Measurements from ENCODE around the gene UGDH. TPM values are rescaled to one million over a fixed set of nuclear protein-coding genes. Genes with fewer than 3 reads are reported as not detected.

Gene UGDH
- total and polyA plus RNA-seq, 2 of the 13 experiments (the other 11 are each of a cell fraction or from before 2014, with no cell fraction given): 99.0 to 384 TPM

- 61% methylated on average over 6 of the region's 6 CpGs for WGBS (ENCODE audit: low lambda C conversion rate)
- BruUV-seq (replicated peaks): no TSS peak
- in situ Hi-C loops (cut with HindIII; ENCODE audit: extremely low pct_ligation_motif_present, low pct_unique_long_range_greater_than_20kb): no loop called here
Measured at GRCh38 chr4:39484582-39485272, 42.5 kb downstream of the UGDH start.

More at GRCh38 chr4:39484582-39485272, 42.5 kb downstream of the UGDH start:
- H3K27me3 ChIP-seq (ENCODE audit: control insufficient read depth in 1 of 2, insufficient read depth in 2 of 2, low read length in 2 of 2): no peaks in the 10 kb centered on the region
- H2AFZ ChIP-seq (ENCODE audit: low read length): no peak overlapping the region
- FAIRE-seq (no peak), DNase-seq (ENCODE audit: low spot score) (no peak), ATAC-seq (no peak)
- no peak overlapping the region for H3K4me3 ChIP-seq (replicated peaks in 1 of 3; ENCODE audit: insufficient read depth in 1 of 3, low read depth in 2 of 3, low read length in 3 of 3)
- no peaks in the 10 kb centered on the region for H3K36me3 ChIP-seq (replicated peaks in 1 of 2; ENCODE audit: control insufficient read depth in 1 of 2, insufficient read depth in 2 of 2, low read length in 2 of 2)
- no peak overlapping the region for H3K4me2 ChIP-seq (ENCODE audit: low read depth, low read length)
- H3K79me2 ChIP-seq (ENCODE audit: insufficient read depth, low read length): no peaks in the 10 kb centered on the region
- intact Hi-C loops (cut with micrococcal nuclease; ENCODE audit: unreplicated experiment): no loop called here
- no peaks in the 10 kb centered on the region for H3K9me3 ChIP-seq (ENCODE audit: low read length)
- no peak overlapping the region for H3K27ac ChIP-seq (ENCODE audit: extremely low read length, insufficient read depth, low read length)
- H3K9ac ChIP-seq (ENCODE audit: insufficient read depth, low read depth, low read length): no peak overlapping the region
- no peaks in the 10 kb centered on the region for H4K20me1 ChIP-seq (ENCODE audit: insufficient read depth, low read length)
- ChIA-PET POLR2A (no interaction called here), CTCF (ENCODE audit: low intra/inter-chr PET ratio, low total read pairs) (no interaction called here)
- TF ChIP-seq ZNF275 (CRISPR knock-in tag; IDR thresholded peaks at IDR 0.05; ENCODE audit: borderline replicate concordance): no peak
- TF ChIP-seq RNF2 (conservative IDR thresholded peaks at IDR 0.05; ENCODE audit: low read depth): no peak
- no peak for TF ChIP-seq EHMT2 (IDR thresholded peaks at IDR 0.05; ENCODE audit: borderline replicate concordance, low read depth, low read length)
- TF ChIP-seq ZKSCAN8 (CRISPR knock-in tag; IDR thresholded peaks at IDR 0.05; ENCODE audit: borderline replicate concordance): no peak
- no peak for TF ChIP-seq RBM39 (IDR thresholded peaks at IDR 0.05; ENCODE audit: low read depth, low read length, poor library complexity, severe bottlenecking)
- TF ChIP-seq BHLHE40 (IDR thresholded peaks at IDR 0.05; ENCODE audit: low read length): no peak
- TF ChIP-seq SNAPC4 (CRISPR knock-in tag; IDR thresholded peaks at IDR 0.05): no peak
- no peak for TF ChIP-seq NCOA2 (CRISPR knock-in tag; IDR thresholded peaks at IDR 0.05)
- TF ChIP-seq ZNF768 (CRISPR knock-in tag; IDR thresholded peaks at IDR 0.05): no peak
- H3K4me1 ChIP-seq (ENCODE audit: insufficient read depth, low read length): peaks cover 33% of the 10 kb centered on the region
